Right forelimb (tissue), 1 donor: ENCODE data around the gene PTBP2.
A peak's percentile ranks its signal among the peaks of the same experiment; 100 is the strongest.

Experiments used
- DNase-seq: peaks from one replicate; pipeline ENCODE4 v3.0.0-alpha.2; 2018

PTBP2 gene

GRCh38 chr1:96721416-96722160 is at the start of gene PTBP2:
TSS of gene PTBP2 (plus strand) at chr1:96721784. CDS start at chr1:96721865, 81 bp downstream.
- DNase-seq: peak; percentile 94

DNA sequence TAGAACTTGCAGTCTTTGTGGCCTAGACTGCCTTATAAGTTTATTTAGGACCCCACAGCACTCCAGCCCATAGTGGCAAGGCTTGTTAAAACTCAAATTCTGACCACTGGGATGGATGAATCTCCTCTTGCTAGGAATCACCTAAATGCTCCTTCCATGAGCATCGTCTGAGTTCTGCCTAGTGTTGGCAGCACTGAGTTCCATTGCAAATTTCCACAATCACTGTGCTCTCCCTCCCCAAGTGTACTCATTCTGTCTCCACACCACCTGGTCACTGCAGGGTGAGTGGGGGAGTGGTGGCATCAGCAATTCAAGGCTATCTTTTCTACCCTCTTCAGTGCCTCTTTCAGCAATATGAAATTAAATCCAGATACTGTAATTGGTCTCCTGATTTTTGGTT is 46.7 kb upstream of the PTBP2 start:
- no peak for DNase-seq

DNA sequence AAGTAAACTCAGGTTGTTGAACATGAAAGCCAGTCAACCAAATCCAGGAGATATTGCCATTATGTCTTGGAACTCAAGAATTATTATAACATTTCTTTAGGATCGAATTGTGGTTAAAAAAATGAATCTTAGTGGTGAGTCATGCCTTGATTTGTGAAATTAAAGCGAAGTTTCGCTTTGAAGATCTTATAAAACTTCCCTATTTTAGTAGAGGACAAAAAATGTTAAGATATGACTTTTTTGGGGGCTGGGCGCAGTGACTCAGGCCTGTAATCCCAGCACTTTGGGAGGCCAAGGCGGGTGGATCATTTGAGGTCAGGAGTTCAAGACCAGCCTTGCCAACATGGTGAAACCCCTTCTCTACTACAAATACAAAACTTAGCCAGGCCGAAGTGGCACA is 39.5 kb upstream of the PTBP2 start:
- no peak for DNase-seq

GRCh38 chr1:96683931-96684330 is 37.7 kb upstream of the PTBP2 start:
- no peak for DNase-seq

DNA sequence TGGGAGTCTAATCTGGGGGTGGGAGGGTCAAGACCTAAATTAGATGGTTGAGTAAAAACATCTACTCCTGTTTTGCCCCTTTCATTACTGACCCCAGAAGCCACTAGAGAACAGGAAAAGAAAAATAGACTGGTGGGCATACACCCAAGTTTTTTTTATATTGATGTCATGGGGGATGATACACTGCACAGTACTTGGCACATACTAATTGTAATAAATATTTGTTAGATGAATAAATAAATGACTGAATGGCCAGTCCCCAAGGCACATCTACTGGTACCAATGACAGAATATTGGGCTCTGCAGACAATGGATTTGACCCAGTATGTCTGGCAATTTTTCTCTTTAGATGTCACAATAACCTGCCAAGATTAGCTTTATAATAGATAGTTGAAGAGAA is 36.8 kb upstream of the PTBP2 start:
- DNase-seq: no peak

- DNase-seq: no peak
Observed at GRCh38 chr1:96688767-96689166, 32.8 kb upstream of the PTBP2 start.

GRCh38 chr1:96695954-96696353 is 25.6 kb upstream of the PTBP2 start:
- no peak for DNase-seq

GRCh38 chr1:96698342-96698983 is 23.1 kb upstream of the PTBP2 start:
- DNase-seq: no peak

GRCh38 chr1:96703186-96703585 is 18.4 kb upstream of the PTBP2 start:
- DNase-seq: no peak

DNA sequence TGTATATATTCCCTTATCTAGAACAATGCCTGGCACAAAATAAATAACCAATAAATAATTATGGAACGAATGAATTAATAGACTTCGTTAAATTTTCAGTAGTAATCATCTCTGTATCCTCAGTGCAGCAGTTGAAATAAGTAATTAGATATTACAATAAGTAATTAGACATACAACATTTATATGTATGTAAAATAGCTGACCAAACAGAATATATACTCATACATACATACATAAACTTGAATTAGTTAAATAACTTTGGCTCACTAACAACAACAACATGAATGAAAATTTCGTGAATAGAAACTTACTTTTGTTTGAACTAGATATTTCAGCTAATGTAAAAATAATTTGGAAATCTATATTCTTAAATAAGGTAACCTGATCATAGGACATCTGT is 14.6 kb upstream of the PTBP2 start:
- DNase-seq: no peak

DNA sequence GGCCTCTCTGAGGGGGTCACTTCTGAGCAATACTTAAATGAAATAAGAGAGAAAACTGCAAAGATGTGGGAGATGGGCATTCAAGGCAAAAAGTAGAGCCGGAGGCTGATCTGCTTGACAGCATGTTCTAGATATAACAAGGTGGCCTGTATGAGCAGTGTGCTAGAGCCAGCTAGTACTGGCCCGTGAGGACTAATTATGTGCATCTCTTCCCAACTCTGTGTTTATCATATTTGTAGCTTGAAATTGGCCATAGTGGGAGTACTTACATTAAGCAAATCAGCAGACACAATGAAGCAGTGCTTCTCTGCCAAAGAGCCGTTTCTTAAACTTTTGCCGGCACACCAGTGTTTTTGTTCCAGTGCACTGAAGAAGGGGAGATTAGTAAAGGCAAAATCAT is 13.1 kb upstream of the PTBP2 start:
- no peak for DNase-seq

GRCh38 chr1:96710708-96711477 is 10.7 kb upstream of the PTBP2 start:
- DNase-seq: no peak

- DNase-seq: no peak
Observed at GRCh38 chr1:96713649-96714048, 7.9 kb upstream of the PTBP2 start.

- DNase-seq: no peak
Observed at GRCh38 chr1:96714881-96715280, 6.7 kb upstream of the PTBP2 start.

DNA sequence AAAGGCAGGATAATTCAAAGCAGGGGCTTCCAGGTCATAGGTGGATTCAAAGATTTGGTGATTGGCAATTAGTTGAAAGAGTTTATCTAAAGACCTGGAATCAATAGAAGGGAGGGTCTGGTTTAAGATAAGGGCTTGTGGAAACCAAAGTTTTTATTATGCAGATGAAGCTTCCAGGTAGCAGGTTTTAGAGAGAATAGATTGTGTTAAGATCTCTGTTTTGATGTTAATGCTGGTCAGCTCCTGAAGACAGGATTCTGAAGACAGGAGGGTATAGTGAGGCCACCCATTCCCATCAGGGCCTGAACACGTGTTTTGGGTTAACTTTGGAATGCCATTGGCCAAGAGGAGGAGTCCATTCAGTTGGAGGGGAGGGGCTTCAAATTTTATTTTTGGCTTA is 6.1 kb upstream of the PTBP2 start:
- no peak for DNase-seq

- DNase-seq: no peak
Observed at GRCh38 chr1:96721053-96721415, 550 bp upstream of the PTBP2 start.

- no peak for DNase-seq
Observed at GRCh38 chr1:96722161-96722922, 758 bp downstream of the PTBP2 start.

DNA sequence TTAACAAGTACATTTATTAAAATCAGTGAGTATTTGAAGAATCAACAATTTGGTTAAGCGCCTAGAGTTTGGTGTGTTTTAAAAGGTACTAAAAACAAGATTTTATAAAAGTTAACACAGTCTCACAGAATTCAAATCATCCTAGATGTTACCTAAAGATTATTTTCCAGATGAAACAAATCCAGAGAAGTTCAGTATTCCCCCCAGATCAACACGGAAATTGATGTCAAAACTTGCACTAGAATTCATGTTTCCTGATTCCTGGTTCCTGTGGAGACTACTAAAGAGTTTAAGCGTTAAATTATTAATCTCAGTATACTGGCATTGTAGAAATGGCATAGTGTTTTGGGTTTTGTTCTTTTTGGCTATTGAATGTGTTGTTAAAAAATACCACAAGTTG is 1.4 kb downstream of the PTBP2 start:
- no peak for DNase-seq

DNA sequence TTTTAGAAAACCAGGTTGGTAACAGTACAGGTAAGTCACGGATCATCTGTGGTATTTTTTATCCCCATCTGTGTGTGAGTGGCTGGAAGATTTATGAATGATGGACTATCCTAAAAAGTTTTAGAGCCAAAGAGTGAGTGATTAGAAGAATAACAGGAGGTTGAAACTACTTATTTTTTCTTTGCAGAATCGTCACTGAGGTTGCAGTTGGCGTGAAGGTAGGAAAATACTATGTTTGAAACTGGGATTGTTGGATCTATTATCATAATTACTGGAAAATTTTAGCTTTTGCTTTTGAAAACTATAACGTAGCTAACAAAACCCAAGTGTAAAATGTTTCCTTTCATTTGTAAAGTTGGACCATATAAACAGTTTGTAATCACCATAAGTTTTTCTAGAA is 1.8 kb downstream of the PTBP2 start:
- DNase-seq: no peak

DNA sequence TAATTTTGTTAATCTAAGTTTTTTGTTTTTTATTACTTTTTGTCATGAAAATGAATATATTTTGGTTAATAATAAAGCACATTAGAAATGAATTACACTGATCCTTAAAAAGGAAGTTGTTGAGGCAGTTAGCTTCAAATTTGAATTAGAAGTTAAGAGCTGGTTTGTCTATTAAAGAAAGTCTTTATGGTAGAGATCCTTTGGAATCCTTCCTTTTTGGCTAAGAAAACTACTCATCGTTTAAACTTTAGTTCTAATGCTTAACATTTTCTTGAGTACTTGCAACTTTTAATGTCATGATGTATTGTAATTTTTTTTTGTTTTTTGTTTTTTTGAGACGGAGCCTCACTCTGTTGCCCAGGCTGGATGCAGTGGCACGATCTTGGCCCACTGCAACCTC is 2.4 kb downstream of the PTBP2 start:
- no peak for DNase-seq

DNA sequence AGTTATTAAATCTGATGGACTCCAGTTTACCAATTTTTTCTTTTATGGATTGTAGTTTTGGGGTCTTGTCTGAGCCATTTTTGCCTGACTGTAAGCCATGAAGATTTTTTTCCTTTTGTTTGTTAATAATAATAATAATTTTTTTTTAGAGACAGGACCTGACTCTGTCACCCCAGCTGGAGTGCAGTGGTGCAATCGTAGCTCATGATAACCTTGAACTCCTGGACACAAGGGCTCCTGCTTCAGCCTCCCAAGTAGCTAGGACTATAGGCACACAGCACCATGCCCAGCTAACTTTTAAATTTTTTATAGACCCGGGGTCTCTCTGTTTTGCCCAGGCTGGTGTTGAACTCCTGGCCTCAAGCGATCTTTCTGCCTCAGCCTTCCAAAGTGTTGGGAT is 6.3 kb downstream of the PTBP2 start:
- DNase-seq: no peak

- DNase-seq: no peak
Observed at GRCh38 chr1:96730574-96731298, 9.2 kb downstream of the PTBP2 start.

DNA sequence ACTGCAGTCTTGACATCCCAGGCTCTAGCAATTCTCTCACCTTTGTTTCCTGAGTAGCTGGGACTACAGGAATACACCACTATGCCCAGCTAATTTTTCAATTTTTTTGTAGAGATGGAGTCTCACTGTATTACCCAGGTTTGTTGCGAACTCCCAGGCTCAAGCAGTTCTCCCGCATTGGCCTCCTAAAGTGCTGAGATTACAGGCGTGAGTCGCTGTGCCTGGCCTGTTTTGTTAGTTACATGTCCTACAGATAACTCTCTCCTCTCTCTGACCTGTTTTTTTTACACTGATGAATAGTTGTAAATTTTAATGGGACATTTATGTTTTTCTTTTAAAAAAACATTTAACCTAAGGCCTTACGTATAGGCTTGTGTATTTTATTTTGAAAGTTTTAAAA is 19.8 kb downstream of the PTBP2 start:
- DNase-seq: no peak
